Pancreas (tissue), 10 donors: Measurements from ENCODE around the gene RCSD1. TPM values are rescaled to one million over a fixed set of nuclear protein-coding genes. Genes with fewer than 3 reads are reported as not detected.
A peak's percentile ranks its signal among the peaks of the same experiment; 100 is the strongest.

ENCODE experiments used
- ATAC-seq, 4 donors: fragments of 200-7000 bp; cut with Tn5 transposase; one replicate each; pipeline versions ENCODE4 v1.8.0 to v1.9.1; 2020; ENCODE audit warnings: mild to moderate bottlenecking in 4 of 4, moderate library complexity in 4 of 4
- DNase-seq, 6 donors: peaks; one replicate each; pipeline ENCODE4 v3.0.0-alpha.2; 2020
- FAIRE-seq: peaks from 2 replicates; lab custom pipeline; 2012; peaks lifted over from hg19 to GRCh38; lab: Jason Lieb, UNC
- H3K27ac ChIP-seq, 4 donors: fragments of 200-600 bp; sonication (generic); 1 replicate in 3 of 4; 2 replicates in 1 of 4; pipeline versions ENCODE4 v1.5.0 to v1.8.0; 2020
- H3K27me3 ChIP-seq, 4 donors: fragments of 200-600 bp; one replicate each; pipeline ENCODE4 v1.8.0; 2021
- H3K36me3 ChIP-seq, 3 donors: fragments of 200-600 bp; sonication (generic) in 1 of 3; one replicate each; pipeline versions ENCODE4 v1.5.0 to v1.8.0; 2020 to 2021
- H3K4me1 ChIP-seq, 3 donors: fragments of 200-600 bp; one replicate each; pipeline ENCODE4 v1.8.0; 2021
- H3K4me3 ChIP-seq, 4 donors: fragments of 200-600 bp; sonication (generic) in 2 of 4; one replicate each; pipeline versions ENCODE4 v1.5.0 to v1.8.0; 2020 to 2021
- H3K9me3 ChIP-seq, 4 donors: fragments of 200-600 bp; one replicate each; pipeline ENCODE4 v1.8.0; 2021
- WGBS, 2 donors: extraction: QIAGEN DNeasy Blood & Tissue Kit; methylation state at CpG; one replicate each; pipeline ENCODE4 v1.1.7; 2013; 5-methylcytosine and 5-hydroxymethylcytosine counted together
- intact Hi-C, 3 donors: fragments of 100-400 bp; cut with DNase I; formaldehyde crosslinking; loops; one replicate each; pipeline versions ENCODE4 v1.11.1 to v1.14.2; 2022
- polyA plus RNA-seq, 2 donors: library from polyadenylated mRNA; stranded (reverse); fragments of 200-250 nt; gene quantifications; one replicate each; pipeline ENCODE4 v1.2.3, GENCODE V29; 2013
- total RNA-seq, 6 donors: library from RNA; stranded (reverse); fragmentation: NEBNext Ultra II Directional in 4 of 6; extraction: Animal tissue kit (Norgen Biotek cat#: 25700) in 4 of 6; gene quantifications; one replicate each; pipeline versions ENCODE4 v1.2.1 to v1.2.4, GENCODE V29; 2021 to 2023
- TF ChIP-seq, protein P1 (sequence below), 4 donors: fragments of 200-600 bp; sonication (generic) in 3 of 4; IDR thresholded peaks; one replicate each; pipeline versions ENCODE4 v1.5.0 to v1.8.0; 2021; ENCODE audit warnings: antibody characterized with exemption in 4 of 4
- donor health status: healthy with polysubstance abuse.
- donor health status: DM: no; HTN: no; CAD: no; lungs with moderate emphysema.
- donor health status: DM: no; HTN: no; CAD: no.
- donor health status: control.
- donor health status: control.
- donor health status: Bipolar disorder and iron deficiency.
- donor health status: DM: yes; HTN: yes; CAD: no.
- donor health status: DM: no; HTN: no; CAD: no.
- donor health status: DM: no; HTN: no; CAD: no.
- donor health status: DM: yes; HTN: yes; CAD: no.

Gene RCSD1
- total and polyA plus RNA-seq, 8 donors = 0.59 to 6.7 (median 1.6) TPM

- FAIRE-seq = no peak
- H3K27ac ChIP-seq = peak overlapping the region; percentile 73 to 87 (median 81)
- TF ChIP-seq, protein P1, sequence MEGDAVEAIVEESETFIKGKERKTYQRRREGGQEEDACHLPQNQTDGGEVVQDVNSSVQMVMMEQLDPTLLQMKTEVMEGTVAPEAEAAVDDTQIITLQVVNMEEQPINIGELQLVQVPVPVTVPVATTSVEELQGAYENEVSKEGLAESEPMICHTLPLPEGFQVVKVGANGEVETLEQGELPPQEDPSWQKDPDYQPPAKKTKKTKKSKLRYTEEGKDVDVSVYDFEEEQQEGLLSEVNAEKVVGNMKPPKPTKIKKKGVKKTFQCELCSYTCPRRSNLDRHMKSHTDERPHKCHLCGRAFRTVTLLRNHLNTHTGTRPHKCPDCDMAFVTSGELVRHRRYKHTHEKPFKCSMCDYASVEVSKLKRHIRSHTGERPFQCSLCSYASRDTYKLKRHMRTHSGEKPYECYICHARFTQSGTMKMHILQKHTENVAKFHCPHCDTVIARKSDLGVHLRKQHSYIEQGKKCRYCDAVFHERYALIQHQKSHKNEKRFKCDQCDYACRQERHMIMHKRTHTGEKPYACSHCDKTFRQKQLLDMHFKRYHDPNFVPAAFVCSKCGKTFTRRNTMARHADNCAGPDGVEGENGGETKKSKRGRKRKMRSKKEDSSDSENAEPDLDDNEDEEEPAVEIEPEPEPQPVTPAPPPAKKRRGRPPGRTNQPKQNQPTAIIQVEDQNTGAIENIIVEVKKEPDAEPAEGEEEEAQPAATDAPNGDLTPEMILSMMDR (IDR thresholded peaks at IDR 0.05) = no peak
- no peaks in the 10 kb centered on the region for H3K27me3 ChIP-seq
- peak; percentile 32 to 99 (median 92) for DNase-seq
- H3K4me1 ChIP-seq = no peaks in the 10 kb centered on the region
- 0% methylated on average over 50 of the region's 50 CpGs for WGBS, 2 donors
- peak overlapping the region; percentile 47 to 68 (median 62) for H3K4me3 ChIP-seq
- intact Hi-C loops = no loop called here
- peak; percentile 67 to 80 (median 74) for ATAC-seq
- no peaks in the 10 kb centered on the region for H3K36me3 ChIP-seq
- H3K9me3 ChIP-seq = no peaks in the 10 kb centered on the region
Measured at GRCh38 chr1:167714439-167715156, 84.6 kb downstream of the RCSD1 start.

DNA sequence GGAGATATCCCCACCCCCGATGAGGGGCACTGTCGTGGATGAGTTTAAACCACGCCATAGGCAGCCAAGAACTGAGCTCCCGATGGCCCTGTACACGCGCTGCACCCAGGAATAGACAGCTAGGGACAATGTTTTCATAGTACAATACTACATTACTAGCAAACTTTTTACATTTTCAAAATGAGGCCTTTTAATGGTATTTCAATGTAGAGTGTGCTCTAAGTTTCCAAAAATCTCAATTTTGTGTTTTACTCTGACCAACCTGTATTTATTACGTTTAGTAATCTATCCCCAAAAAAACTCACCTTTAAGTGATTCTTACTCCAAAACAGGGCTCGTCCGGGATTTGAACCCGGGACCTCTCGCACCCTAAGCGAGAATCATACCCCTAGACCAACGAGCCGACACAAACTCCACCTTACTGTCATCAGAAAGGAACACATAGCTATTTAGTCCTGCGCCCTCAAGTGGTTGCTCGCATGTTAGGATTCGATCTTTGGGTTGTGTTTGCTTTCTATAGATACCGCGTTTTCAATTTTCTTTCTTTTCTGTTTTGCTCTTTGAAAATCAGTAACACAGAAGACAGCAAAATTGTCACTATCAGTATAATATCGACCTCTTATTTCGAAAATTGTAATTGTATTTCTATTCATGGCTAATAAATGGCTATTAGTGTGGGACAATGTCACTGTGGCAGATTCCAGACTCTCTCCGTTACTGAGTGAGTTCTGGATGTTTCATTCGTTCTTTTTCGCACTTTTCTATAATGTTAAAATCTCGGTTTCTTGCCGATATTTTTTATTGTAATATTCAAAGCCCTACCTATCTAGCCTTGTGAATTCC lies 85.3 kb downstream of the RCSD1 start:
- TF ChIP-seq, protein P1 (IDR thresholded peaks at IDR 0.05) = peak; percentile 47 to 78 (median 60)
- intact Hi-C loops = no loop called here
- H3K36me3 ChIP-seq = no peaks in the 10 kb centered on the region
- ATAC-seq (peak; percentile 67 to 81 (median 74)), DNase-seq (peak in 5 of 6 donors; percentile 74 to 90 (median 80)), FAIRE-seq (peak; percentile 75)
- no peaks in the 10 kb centered on the region for H3K27me3 ChIP-seq
- 1% methylated on average over 26 of the region's 26 CpGs for WGBS, 2 donors
- H3K9me3 ChIP-seq = no peaks in the 10 kb centered on the region
- no peaks in the 10 kb centered on the region for H3K4me1 ChIP-seq
- H3K27ac ChIP-seq = peak overlapping the region; percentile 73 to 87 (median 81)
- peak overlapping the region; percentile 9 to 68 (median 58) for H3K4me3 ChIP-seq

- no peak for FAIRE-seq
- intact Hi-C loops = no loop called here
- Histone ChIP-seq H3K4me1 (no peaks in the 10 kb centered on the region), H3K27me3 (no peaks in the 10 kb centered on the region), H3K4me3 (peak overlapping the region; percentile 9 to 68 (median 48)), H3K27ac (peak overlapping the region in 3 of 4 donors; percentile 73 to 87 (median 83)), H3K36me3 (no peaks in the 10 kb centered on the region), H3K9me3 (no peaks in the 10 kb centered on the region)
- no peak for DNase-seq
- ATAC-seq = no peak
- TF ChIP-seq, protein P1 (IDR thresholded peaks at IDR 0.05) = no peak
- WGBS, 2 donors = 1% methylated on average over 4 of the region's 4 CpGs
Measured at GRCh38 chr1:167716000-167716271, 85.9 kb downstream of the RCSD1 start.

DNA sequence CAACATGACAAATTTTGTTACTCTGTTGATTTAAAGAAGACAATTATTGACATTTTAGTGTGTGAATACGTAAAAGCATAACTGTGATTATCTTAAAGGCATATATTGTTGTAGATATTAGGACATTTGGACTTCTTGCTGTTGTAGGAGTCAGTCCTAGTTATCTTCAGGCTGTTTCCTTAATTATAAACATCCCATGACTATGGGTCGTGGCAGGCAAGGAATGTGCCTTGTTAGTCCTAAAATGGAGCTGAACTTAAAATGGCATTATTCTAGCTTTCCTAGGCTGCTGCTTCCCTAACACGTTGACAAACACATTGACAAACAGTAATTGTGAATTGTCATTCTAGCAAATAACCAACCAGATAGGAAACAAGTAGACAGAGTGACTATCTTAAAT lies 87.3 kb downstream of the RCSD1 start:
- no peak overlapping the region for H3K4me3 ChIP-seq
- no peaks in the 10 kb centered on the region for H3K9me3 ChIP-seq
- H3K4me1 ChIP-seq = no peaks in the 10 kb centered on the region
- H3K27me3 ChIP-seq = no peaks in the 10 kb centered on the region
- H3K27ac ChIP-seq = no peak overlapping the region
- ATAC-seq = no peak
- TF ChIP-seq, protein P1 (IDR thresholded peaks at IDR 0.05) = no peak
- intact Hi-C loops = no loop called here
- H3K36me3 ChIP-seq = no peaks in the 10 kb centered on the region
- 79 to 83% methylated on average over 3 of the region's 3 CpGs for WGBS, 2 donors
- no peak for FAIRE-seq
- DNase-seq = no peak
